Fibroblast of skin of left quadriceps (primary cell): ENCODE measurements around the gene RFC5.
"Not testable (repeated sequence)": the region's sequence is repeated elsewhere in the genome, so short reads cannot be mapped to it uniquely, and the experiment has no call there.

Experiments
- DNase-seq, 2 experiments: peaks; one replicate each; pipeline ENCODE4 v3.0.0-alpha.2; 2013; ENCODE audit warnings: low read depth in 2 of 2

Gene RFC5, protein sequence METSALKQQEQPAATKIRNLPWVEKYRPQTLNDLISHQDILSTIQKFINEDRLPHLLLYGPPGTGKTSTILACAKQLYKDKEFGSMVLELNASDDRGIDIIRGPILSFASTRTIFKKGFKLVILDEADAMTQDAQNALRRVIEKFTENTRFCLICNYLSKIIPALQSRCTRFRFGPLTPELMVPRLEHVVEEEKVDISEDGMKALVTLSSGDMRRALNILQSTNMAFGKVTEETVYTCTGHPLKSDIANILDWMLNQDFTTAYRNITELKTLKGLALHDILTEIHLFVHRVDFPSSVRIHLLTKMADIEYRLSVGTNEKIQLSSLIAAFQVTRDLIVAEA

GRCh38 chr12:118016424-118017264, at the start of gene RFC5:
Gene RFC5, plus strand, starts transcription at chr12:118016703. Its CDS starts 125 bp downstream, at chr12:118016828.
- peak; percentile 92 to 93 for DNase-seq

DNA sequence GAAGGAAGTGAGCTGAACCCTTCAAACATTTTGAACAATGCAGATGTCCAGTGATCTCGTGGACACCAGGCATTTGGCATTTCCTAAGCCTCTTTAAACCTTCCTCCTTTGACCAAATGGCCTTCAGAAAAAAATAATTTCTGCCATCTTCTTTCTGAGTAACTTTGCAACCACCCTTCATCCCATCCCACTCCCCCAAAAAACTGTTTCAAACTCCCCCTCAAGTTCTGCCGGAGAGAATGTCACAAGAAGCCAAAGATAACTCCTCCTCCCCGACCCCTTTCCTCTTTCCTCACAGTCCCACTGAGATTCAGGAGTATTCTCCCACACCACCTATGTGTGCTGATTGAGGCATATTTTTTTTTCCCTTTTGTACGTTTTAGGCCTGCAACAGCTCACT, 49.5 kb upstream of the RFC5 start:
- DNase-seq = no peak

- DNase-seq = no peak
These were observed 49.0 kb upstream of the RFC5 start for GRCh38 chr12:117967512-117967911.

DNA sequence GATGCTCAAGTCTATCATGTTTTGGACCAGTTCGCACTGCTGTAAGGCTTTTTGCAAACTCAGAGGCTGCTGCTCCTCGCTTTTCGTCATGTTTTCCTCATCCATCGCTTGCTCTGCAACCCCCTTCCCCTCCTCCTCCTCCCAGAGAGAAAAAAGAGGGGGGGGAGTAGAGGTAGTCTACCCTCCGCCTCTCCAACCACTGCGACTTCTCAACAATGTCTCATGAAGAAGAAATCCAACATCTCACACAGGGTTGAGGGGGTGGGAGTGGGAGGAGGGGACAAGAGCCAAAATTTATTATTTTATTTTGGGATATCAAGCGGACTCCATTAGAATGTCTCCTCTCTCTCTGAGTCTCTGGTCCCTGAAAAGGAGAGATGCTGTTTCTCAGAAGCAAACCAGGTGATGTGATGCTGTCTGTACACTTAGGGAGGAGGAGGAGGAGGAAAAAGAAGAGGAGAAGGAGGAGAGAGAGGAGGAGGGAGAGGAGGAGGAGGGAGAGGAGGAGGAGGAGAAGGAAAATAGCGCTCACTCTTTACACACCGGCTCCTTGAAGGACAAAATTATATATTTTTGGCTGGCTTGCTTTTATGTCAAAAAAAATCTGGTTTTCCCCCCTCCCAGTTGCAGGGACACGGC, 48.2 kb upstream of the RFC5 start:
- DNase-seq = no peak

DNA sequence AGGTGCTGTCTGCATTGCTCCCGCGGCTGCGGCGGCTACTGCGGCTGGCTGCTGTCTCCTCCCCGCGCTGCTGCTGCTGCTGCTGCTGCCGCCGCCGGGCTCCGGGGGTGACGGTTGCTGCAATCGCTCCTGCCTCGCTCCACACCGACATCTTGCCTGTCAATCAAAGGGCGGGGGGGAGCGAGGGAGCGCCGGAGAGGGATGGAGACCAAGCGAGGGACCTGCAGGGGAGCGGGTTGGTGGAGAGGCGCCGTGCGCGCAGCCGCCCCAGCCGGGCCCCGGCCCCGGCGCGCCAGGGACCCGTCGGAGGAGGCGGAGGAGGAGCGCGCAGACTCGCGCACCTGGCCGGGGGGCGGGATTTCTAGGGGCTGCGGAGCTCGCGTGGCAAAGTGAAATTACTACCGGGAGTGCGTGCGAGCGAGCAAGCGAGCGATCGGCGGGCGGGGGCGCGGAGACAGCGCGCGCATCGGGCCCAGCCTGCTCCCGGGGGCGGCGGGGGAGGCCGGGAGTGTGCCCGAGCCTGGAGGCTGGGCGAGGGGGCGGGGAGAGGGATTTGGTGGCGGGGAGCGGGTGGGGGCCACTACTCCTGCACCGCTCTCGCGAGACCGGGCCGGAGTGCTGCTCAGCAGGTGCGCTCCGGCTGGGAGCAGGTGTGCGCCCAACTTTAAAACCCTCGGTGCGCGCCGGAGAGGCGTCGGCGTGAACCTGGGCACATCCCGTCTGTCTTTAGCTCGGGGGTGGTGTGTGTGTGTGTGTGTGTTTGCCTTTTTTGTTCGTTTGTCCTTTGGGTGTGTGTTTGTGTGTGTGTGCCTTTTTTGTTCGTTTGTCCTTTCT, 47.5 kb upstream of the RFC5 start, which contains the start of gene KSR2:
TSS of gene KSR2 (minus strand) at position 165 of the 834 bp plus-strand sequence. CDS start 735 bp downstream, outside the sequence.
- no peak for DNase-seq

- DNase-seq = no peak
These were observed 46.2 kb upstream of the RFC5 start for GRCh38 chr12:117970334-117970733.

DNA sequence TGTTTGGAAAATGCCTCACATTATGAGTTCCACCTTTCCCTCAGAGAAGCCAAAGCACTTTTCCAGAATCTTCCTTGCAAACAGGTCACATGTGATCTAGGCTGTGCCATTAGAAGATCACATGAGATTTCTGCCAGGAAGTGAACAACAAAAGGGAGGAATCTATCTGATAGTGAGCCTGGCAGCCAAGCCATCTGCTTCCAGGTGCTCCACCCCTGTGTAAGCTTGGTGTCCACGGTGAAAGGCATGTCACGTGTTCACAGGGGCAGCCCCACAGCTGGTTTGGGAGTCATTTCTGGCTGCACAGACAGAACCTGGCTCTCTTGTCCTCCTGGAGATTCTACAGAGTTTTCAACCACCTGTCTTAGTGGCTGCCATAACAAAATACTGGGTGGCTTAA, 44.2 kb upstream of the RFC5 start:
- DNase-seq = no peak

- DNase-seq = no peak
These were observed 41.5 kb upstream of the RFC5 start for GRCh38 chr12:117975006-117975405.

DNA sequence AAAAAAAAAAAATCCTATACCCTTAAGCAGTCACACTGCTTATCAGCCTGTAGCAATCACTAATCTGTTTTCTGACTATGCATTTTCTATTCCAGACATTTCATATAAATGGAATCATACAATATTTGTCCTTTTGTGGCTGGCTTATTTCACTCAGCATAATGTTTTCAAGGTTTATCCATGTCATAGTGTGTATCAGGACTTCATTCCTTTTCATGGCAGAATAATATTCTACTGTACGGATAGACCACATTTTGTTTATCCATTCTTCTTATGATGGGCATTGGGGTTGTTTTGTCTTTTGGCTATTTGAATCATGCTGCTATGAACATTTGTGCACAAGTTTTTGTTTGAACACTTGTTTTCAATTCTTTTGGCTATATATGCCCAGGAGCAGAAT, 39.1 kb upstream of the RFC5 start:
- DNase-seq = no peak

DNA sequence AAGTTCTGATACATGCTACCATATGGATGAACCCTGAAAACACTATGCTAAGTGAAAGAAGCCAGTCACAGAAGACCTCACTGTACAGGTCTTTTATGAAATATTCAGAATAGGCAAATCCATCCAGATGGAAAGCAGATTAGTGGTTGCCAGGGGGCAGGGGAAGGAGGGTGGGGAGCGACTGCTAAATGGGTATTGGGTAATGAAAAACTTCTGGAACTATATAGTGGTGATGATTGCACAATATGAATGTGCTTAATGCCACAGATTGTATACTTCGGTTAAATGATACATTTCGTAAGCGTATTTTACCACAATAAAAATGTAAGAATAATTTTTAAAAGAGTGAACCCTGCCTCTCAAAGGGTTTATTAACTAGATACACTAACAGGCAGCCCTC, 35.9 kb upstream of the RFC5 start:
- DNase-seq = peak; percentile 47 to 49

DNA sequence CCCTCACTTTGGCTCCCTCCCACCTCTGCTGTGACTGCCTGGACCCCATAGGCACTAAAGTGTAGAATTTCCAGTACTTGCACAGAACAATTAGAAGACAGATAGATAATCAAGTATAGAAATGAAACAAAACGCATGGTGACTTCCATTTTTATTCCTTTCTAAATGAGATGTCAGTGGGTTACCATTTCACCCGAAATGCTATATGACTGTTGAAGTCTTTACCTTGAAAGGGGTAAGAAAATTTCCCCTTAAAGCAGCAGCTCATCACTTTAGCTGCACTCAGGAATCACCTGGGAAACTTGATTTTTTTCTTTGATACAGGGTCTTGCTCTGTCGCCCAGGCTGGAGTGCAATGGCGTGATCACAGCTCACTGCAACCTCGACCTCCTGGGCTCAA, 35.2 kb upstream of the RFC5 start:
- DNase-seq = no peak

- DNase-seq = no peak
These were observed 31.3 kb upstream of the RFC5 start for GRCh38 chr12:117985182-117985581.

DNA sequence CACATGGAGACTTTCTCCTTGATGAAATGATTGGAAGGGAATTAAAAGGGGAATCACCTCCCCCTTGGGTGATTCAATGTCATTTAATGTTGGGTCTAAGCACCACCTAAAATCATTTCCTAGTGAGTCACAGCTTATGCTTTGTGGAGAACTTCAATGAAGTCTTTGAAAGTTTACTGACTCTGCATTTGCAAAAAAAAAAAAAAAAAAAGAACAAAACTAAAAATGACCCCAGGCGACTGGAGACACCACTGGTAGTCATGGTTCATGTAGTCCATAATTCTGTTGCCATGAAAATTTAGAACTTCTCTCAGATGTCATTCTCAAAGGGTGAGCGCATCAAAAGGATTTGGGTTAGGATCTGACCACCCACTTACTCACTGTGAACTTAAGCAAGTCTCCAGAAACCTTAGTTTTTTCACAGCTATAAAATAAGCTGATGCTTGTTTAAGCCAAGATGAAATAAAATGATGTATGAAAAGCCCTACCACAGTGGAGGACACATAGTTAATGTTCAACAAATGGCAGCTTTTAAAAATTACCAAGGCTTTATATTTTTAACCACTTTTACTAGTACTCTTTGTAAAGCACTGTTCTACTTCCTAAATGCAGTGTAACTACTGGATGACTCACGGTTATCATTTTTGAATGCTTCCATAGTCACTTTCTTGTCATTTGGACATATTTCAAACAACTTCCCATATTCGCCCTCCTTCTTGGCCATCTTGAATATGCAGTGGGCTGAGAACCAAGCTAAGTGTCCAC, 29.6 kb upstream of the RFC5 start:
- peak; percentile 40 to 41 for DNase-seq

GRCh38 chr12:117994551-117995438, 21.7 kb upstream of the RFC5 start:
- DNase-seq = no peak

GRCh38 chr12:117998719-117999118, 17.8 kb upstream of the RFC5 start:
- no peak for DNase-seq

DNA sequence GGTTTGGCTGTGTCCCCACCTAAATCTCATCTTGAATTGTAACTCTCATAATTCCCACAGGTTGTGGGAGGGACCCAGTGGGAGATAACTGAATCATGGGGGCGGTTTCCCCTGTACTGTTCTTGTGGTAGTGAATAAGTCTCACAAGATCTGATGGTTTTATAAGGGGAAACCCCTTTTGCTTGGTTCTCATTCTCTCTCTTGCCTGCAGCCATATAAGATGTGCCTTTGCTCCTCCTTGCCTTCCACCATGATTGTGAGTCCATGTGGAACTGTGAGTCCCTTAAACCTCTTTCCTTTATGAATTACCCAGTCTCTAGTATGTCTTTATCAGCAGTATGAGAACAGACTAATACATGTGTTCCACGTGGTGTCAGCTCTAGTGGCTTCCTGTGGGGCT, 16.7 kb upstream of the RFC5 start:
- DNase-seq = not testable (repeated sequence)

DNA sequence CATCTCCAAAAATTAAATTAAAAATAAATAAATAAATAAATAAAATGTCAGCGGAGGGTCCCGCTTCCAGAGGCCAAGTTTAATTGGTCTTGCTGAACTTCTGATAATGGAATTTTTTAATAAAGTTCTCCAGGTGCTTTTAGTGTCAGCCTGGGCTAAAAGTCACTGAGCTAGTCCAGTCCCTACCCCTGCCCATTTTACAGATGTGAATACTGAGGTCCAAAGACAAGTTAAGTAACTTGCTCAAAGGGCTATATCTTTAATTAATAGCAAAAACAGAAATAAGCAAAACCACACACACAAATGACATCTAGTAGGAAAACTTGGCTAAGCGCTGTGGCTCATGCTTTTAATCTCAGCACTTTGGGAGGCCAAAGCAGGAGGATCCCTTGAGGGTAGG, 5.6 kb upstream of the RFC5 start:
- DNase-seq = no peak

DNA sequence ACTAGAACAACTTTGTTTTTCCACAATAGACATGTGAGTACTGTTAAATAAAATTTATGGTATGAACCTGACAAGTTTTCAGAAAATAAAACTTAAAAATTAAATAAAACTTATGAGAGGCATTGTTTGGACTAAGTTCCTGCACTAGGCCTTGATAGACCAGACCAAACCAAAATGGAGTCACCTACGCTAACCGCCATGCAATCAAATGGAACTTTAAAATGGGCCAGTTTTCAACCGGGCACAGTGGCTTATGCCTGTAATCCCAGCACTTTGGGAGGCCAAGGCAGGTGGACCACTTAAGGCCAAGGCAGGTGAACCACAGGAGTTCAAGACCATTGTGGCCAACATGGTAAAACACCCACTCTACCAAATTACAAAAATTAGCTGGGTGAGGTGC, 5.1 kb upstream of the RFC5 start:
- DNase-seq = no peak

GRCh38 chr12:118011961-118012360, 4.5 kb upstream of the RFC5 start:
- no peak for DNase-seq

GRCh38 chr12:118013283-118013682, 3.2 kb upstream of the RFC5 start:
- DNase-seq = no peak
